ENCODE data around the gene MTHFSD.

MTHFSD gene

DNA sequence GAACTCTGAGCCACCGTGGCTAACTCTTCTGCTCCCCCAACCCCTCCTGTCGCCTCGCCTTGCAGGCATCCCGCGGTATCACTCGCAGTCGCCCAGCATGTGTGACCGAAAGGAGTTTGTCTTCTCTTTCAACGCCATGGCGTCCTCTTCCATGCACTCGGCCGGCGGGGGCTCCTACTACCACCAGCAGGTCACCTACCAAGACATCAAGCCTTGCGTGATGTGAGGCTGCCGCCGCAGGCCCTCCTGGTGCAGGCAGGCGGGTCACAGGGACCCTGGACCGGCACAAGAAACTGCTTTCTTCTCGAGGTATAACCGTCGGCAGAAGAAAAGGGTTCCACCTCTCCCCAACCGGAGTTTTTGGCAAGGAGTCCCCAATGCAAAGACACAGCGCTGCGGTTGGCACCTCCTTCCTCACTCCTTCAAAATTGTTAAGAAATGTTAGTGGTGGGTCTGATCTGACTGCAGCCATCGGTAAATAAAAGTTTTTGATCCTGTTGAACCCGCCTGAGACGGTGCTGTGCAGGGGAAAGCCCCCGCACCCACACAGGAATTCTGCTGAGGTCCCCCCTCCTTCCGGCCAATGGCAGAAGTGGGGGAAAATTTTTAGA lies 42.1 kb downstream of the MTHFSD start:
- DNase-seq: no peak

GRCh38 chr16:86512301-86512859 lies 42.7 kb downstream of the MTHFSD start:
- DNase-seq: no peak

- no peak for DNase-seq
Measured at GRCh38 chr16:86511317-86512161, 43.5 kb downstream of the MTHFSD start.

GRCh38 chr16:86510465-86511261 lies 44.4 kb downstream of the MTHFSD start, which contains the start of gene FOXF1:
TSS of gene FOXF1 (plus strand) at chr16:86510527. CDS start at chr16:86510570, 43 bp downstream.
- no peak for DNase-seq

- no peak for DNase-seq
Measured at GRCh38 chr16:86509759-86510464, 45.1 kb downstream of the MTHFSD start.

DNA sequence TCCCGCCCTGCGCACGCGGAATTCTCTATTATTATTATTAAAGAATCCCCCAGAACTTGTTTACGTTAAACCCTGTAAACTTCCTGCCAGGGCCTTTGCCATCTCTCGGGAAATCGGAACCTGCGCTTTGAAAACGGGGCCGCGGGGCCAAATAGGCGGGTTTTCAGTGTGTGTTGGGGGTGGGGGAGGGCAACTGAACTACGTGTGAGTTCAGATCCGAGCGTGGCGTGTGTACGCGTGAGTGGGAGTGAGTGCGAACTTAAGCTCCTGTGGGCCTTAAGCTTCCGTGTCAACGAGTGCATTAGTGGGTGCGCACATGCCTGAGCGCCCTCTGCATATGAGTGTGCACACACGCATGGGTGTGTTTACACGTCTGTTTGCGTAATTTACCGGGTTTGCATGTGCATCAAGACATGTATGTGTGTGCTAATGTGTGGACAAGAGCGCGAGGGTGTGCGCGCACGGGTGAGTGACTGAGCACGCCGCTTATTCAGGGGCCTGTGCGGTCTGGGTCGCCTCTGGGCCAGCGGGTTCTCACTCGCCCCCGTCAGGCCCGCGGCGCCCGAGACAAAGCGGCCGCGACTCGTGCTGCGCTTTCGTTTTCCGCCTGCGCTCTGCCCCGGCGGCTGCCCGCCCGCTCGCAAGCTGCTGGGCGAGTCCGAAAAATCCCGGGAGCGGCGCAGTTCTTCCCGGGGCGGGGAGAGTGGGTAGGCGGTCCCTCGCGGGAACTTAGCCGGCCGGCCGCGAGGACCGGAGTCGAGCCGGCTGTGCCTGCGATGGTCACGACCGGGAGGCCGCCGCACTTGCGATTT lies 45.9 kb downstream of the MTHFSD start:
- DNase-seq: no peak

DNA sequence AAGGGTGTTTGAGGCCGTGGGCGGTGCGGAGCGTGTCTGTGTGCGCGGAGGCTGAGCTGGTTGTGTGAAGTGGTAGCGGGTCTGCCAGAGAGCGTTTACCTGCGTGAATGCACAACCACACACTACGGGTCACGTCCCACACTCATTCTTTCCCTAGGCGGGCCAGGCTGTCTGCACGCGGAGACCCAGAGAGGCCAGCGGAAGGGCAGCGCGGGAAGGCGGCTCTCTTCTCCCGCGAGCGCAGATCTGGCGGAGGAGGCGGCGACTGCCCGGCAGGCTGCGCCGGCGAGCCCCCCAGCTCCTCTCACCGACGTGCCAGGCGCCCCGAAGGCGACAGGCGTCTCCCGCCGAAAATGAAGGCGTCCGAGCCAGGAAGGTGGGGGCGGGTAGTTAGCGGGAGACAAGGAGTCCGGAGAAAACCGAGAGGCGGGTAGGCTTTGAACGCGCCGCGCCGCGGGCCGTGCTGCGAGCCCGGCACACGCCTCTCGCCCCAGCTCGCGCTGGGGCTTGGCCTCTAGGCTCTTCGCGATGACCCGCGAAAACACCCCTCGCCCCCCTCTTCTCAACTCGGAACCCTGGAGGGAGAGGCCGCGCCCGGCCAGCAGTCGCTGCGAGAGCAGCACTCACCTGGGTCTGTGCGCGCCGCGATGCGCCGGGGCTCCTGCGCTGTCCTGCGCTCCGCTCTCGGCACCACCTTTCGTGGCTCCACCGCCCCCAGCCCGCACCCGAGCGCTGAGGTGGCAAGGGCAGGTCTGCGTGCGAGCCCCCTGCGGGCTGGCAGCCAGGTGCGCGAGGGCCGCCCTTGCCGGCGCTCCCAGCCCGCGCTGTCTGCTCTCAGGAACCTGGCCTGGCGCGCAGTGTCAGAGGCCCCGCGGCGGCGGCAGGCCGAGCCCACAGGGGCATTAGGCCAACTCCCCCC lies 46.7 kb downstream of the MTHFSD start:
- DNase-seq: no peak

DNA sequence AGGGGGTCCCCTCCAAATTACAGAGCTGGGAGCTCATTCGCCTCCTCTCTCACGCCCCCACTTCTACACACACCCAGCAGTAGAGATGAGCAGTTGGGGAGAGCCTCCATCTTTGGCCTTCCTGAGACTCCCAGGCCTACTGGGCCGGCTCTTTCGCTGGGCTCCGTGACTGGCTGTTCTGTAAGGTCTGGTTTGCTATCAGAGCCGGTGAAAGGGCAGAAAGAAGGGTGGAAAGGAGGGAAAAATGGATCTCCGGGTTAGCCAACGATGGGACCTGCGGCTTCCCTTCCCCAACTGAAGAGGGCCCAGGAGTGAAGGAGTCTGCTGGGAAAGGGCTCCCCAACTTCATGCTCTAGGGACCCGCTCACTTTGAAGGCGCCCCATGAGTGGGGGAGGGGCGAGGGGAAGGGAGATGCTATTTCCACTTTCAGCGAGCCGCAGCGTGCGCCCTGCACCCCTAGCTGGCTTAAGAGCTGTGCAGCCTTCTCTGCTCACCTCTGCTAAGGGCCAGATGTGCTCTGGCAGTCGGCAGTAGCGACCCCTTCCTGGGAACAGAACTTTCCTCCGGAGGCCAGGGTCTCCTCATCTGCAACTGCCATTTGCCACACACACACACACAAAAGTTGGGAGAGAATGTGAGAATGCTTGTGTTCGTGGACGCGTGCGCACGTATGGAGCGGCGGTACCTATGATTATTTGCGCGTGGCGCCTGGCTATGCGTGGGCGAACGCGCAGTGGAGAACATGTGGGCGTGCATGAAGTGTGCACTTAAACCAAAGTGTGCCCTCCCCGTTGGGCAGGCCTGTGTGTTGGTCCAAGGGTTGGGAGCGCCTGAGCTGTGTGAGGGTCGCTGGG lies 47.6 kb downstream of the MTHFSD start:
- no peak for DNase-seq

- DNase-seq: no peak
Measured at GRCh38 chr16:86505899-86506864, 48.9 kb downstream of the MTHFSD start.

DNA sequence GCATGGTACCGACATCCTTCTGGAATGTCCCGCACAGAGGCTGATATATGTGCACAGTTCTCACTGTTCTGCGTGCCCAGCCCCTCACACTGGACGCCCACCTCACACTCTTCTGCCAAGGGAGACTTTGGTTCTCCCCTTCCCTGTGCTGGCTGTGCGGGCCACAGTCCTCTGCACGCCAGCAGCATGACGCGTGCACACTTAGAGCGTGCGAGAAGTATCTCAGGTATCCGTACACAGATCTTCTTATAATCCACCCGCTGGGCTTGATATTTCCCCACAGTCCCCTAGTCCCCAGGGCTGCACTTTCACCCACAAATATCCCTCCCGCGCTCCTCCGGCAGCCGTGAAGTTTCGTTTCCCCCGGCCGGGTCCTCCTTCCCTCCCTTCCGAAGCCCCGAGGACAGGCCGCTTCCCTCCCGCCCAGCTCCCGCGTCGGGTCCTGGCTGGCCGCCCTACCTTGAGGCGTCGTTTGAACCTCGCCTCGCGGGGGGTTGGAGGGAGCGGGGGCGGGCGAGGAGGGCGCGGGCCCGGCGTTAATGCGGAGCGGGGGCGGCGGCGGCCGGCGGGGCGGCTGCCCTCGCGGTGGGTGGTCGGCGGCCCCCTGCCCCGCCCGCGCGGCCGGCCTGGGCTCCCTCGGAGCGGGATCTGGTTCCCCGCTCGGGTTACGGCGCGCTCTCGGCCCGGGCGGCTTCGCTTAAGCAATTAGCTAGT lies 49.7 kb downstream of the MTHFSD start:
- DNase-seq: no peak

DNA sequence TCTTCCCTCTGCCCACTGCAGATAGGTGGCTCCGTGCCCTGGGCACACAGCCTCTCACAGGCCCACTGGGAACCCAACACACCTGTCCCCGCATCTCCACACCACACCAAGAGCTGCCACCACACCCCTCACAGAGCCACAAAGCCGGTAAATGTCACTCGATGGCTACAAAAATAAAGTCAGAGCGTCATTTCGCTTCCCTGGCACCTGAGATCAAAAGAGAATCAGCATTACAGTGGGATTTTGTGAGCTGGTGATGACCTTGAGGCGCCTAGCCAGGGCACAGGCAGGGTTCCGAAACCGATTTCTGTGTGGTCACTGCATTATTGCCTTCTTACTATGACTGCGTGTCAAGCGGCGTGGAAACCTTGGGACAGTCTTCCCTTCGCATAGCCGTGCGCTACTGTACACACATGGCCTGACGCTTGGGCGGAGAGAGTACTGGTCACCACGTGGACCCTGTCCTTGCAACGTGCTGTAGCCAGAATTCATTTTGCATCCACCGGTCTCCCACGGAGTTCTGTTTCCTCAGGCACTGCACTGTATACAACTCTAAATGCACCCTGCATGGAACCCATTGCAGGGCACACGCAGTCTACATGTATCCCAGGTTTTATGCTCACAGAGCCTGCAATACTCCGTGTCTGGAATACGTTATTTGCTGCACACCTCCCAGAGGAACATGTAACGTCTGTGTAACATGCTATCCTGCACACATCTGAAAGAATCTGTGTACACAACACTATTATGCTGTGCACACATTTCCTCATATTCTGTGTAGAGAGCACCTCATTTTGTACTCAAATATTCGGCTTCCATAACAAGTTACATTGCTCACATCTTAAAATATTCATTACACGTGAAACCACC lies 50.5 kb downstream of the MTHFSD start:
- DNase-seq: no peak

DNA sequence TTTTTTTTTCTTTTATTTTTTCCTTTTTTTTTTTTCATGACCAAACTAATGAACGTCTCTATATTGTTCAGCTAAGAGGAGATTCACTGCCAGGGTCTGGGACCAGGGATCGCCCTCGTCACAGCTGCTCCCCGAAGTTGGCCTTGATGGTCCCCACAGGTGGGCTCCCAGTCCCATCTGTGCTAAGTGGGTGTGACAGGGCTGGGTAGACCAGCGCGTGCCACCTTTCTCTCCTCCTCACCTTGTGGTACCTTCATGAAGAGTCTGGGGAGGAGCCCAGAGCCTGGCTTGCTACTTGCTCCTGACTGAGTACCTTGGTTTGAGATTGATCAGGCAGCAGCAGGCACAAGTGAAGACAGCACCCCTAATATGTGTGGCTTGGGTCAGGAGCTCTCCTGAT lies 51.2 kb downstream of the MTHFSD start:
- DNase-seq: no peak

DNA sequence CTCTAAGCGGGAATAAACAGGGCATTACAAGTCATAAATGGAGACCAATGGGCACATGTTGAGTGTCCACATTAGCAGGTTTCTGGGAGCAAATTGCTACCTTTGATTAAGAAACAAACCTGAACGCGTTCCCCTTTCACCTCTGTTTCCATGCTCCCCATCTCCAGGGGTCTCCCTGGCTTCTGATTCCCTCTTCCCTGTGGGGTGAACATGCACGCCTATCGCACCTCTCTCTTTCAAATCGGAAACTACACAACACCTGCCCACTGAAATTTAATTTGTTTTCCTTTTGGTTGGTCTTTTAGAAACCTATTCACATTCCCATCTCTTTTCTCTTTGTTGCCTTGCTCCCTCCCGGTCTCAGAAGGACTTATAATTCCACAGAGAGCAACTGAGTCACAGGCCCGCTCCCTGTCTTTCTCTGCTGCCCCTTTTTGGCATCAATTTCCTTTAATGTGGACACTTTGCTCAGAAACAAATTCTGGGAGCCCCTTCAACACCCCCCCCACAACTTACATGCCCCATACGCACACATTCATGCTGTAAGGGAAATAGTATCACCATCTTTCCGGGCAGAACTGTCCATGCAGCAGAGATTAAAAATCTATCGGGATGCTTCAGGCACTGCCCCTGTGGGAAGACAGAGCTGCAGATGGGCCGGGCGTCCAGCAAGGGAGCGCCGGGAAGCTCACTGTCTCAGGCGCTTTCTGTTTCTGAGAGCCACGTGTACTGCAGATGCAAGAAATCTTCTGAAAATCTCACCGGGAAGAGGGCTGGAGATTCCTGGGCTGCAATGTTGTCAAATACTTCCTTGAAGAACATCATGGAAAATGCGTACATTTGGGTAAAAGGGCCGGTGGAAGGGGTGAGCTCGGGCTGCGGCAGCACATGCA lies 51.9 kb downstream of the MTHFSD start:
- DNase-seq: no peak

- no peak for DNase-seq
Measured at GRCh38 chr16:86501989-86502855, 52.8 kb downstream of the MTHFSD start.

All from right forelimb (tissue), 1 donor.